HEK293 (cell line): ENCODE results near the gene ABHD12B.

Source experiments
- CTCF ChIA-PET: fragments of 350-600 bp; formaldehyde crosslinking; extraction: SDS; loops from one replicate; lab custom pipeline; 2021; ENCODE audit warnings: antibody characterized with exemption; lab: Yijun Ruan, JAX
- POLR2A ChIA-PET: fragments of 300-600 bp; formaldehyde crosslinking; extraction: SDS; loops from one replicate; lab custom pipeline; 2020; ENCODE audit warnings: antibody characterized with exemption, inconsistent platforms; lab: Yijun Ruan, JAX
- H3K27ac ChIP-seq: fragments of 200-500 bp; sonication (Bioruptor generic); 2 replicates; pipeline ENCODE4 v1.5.1; 2014; ENCODE audit warnings: low read depth, low read length, control low read depth, inconsistent platforms; ENCODE audit errors: extremely low read depth
- H3K36me3 ChIP-seq, 2 experiments: fragments of 200-500 bp in 1 of 2; sonication (Bioruptor generic) in 1 of 2; 1 replicate in 1 of 2; 2 replicates in 1 of 2; pipeline ENCODE4 v1.5.1; 2014 to 2017; ENCODE audit warnings: inconsistent platforms in 2 of 2, low read length in 2 of 2; ENCODE audit not compliant: control insufficient read depth in 2 of 2, insufficient read depth in 1 of 2
- H3K4me1 ChIP-seq: fragments of 200-500 bp; sonication (Bioruptor generic); 2 replicates; pipeline ENCODE4 v1.5.1; 2014; ENCODE audit warnings: mild to moderate bottlenecking, low read length, inconsistent platforms; ENCODE audit not compliant: control insufficient read depth, insufficient read depth
- H3K4me3 ChIP-seq: 2 replicates; pipeline ENCODE4 v1.5.1; 2011; ENCODE audit warnings: low read depth, mild to moderate bottlenecking, control low read depth, low read length, moderate library complexity
- H3K9me3 ChIP-seq: fragments of 200-500 bp; sonication (Bioruptor generic); 2 replicates; pipeline ENCODE4 v1.5.1; 2014; ENCODE audit warnings: low read depth, low read length, inconsistent platforms; ENCODE audit not compliant: control insufficient read depth, insufficient read depth
- ZBTB10 ChIP-seq: fragments of 450-650 bp; formaldehyde crosslinking; IDR thresholded peaks from 2 replicates; pipeline ENCODE4 v1.5.1; 2016; ENCODE audit warnings: missing biosample characterization, missing genetic modification characterization
- ZNF221 ChIP-seq: fragments of 450-650 bp; formaldehyde crosslinking; IDR thresholded peaks from 2 replicates; pipeline ENCODE4 v1.5.1; 2017; ENCODE audit warnings: missing biosample characterization, missing genetic modification characterization, borderline replicate concordance
- ZNF280D ChIP-seq: fragments of 450-650 bp; formaldehyde crosslinking; IDR thresholded peaks from 2 replicates; pipeline ENCODE4 v1.5.1; 2016; ENCODE audit warnings: missing biosample characterization, missing genetic modification characterization
- ZNF335 ChIP-seq: fragments of 450-650 bp; formaldehyde crosslinking; conservative IDR thresholded peaks from 2 replicates; pipeline ENCODE4 v1.5.1; 2016; ENCODE audit warnings: missing biosample characterization, missing genetic modification characterization
- ZNF544 ChIP-seq: fragments of 450-650 bp; formaldehyde crosslinking; IDR thresholded peaks from 2 replicates; pipeline ENCODE4 v1.5.0; 2017; ENCODE audit warnings: missing biosample characterization, missing genetic modification characterization
- ZNF571 ChIP-seq: fragments of 450-650 bp; formaldehyde crosslinking; IDR thresholded peaks from 2 replicates; pipeline ENCODE4 v1.5.0; 2017; ENCODE audit warnings: missing biosample characterization, missing genetic modification characterization
- ZNF677 ChIP-seq: fragments of 450-650 bp; IDR thresholded peaks from 2 replicates; pipeline ENCODE4 v1.5.0; 2018; ENCODE audit warnings: missing biosample characterization, mild to moderate bottlenecking, missing genetic modification characterization, moderate library complexity
- ZNF704 ChIP-seq: fragments of 450-650 bp; formaldehyde crosslinking; IDR thresholded peaks from 2 replicates; pipeline ENCODE4 v1.5.1; 2016; ENCODE audit warnings: missing biosample characterization, missing genetic modification characterization
- ZSCAN16 ChIP-seq: fragments of 450-650 bp; formaldehyde crosslinking; IDR thresholded peaks from 2 replicates; pipeline ENCODE4 v1.5.1; 2016; ENCODE audit warnings: missing biosample characterization, missing genetic modification characterization
- TF ChIP-seq, protein P1 (sequence below): fragments of 450-650 bp; IDR thresholded peaks from 2 replicates; pipeline ENCODE4 v1.5.1; 2018; ENCODE audit warnings: missing biosample characterization, mild to moderate bottlenecking, missing genetic modification characterization
- TF ChIP-seq, protein P2 (sequence below): fragments of 450-650 bp; formaldehyde crosslinking; IDR thresholded peaks from 2 replicates; pipeline ENCODE4 v1.5.1; 2016; ENCODE audit warnings: missing biosample characterization, missing genetic modification characterization
- TF ChIP-seq, protein P3 (sequence below): fragments of 450-650 bp; formaldehyde crosslinking; IDR thresholded peaks from 2 replicates; pipeline ENCODE4 v1.5.1; 2016; ENCODE audit warnings: missing biosample characterization, missing genetic modification characterization

The ABHD12B gene

GRCh38 chr14:50865391-50866076, 6.3 kb upstream of the ABHD12B start:
- ChIA-PET POLR2A (no interaction called here), CTCF (interaction anchor here (0.7 kb wide), 1 partner anchor 657 kb away, joined by 3 read pairs; no protein-coding TSS in a partner anchor)
- no peak for TF ChIP-seq ZNF221 (tag by site-specific recombination)
- TF ChIP-seq, protein P1, sequence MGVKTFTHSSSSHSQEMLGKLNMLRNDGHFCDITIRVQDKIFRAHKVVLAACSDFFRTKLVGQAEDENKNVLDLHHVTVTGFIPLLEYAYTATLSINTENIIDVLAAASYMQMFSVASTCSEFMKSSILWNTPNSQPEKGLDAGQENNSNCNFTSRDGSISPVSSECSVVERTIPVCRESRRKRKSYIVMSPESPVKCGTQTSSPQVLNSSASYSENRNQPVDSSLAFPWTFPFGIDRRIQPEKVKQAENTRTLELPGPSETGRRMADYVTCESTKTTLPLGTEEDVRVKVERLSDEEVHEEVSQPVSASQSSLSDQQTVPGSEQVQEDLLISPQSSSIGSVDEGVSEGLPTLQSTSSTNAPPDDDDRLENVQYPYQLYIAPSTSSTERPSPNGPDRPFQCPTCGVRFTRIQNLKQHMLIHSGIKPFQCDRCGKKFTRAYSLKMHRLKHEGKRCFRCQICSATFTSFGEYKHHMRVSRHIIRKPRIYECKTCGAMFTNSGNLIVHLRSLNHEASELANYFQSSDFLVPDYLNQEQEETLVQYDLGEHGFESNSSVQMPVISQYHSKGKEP (tag by site-specific recombination) = no peak
- TF ChIP-seq ZNF335 (tag by site-specific recombination) = no peak
- TF ChIP-seq, protein P2, sequence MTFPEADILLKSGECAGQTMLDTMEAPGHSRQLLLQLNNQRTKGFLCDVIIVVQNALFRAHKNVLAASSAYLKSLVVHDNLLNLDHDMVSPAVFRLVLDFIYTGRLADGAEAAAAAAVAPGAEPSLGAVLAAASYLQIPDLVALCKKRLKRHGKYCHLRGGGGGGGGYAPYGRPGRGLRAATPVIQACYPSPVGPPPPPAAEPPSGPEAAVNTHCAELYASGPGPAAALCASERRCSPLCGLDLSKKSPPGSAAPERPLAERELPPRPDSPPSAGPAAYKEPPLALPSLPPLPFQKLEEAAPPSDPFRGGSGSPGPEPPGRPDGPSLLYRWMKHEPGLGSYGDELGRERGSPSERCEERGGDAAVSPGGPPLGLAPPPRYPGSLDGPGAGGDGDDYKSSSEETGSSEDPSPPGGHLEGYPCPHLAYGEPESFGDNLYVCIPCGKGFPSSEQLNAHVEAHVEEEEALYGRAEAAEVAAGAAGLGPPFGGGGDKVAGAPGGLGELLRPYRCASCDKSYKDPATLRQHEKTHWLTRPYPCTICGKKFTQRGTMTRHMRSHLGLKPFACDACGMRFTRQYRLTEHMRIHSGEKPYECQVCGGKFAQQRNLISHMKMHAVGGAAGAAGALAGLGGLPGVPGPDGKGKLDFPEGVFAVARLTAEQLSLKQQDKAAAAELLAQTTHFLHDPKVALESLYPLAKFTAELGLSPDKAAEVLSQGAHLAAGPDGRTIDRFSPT = no peak
- TF ChIP-seq ZSCAN16 (tag by site-specific recombination) = no peak
- no peak for TF ChIP-seq ZNF704 (tag by site-specific recombination)
- TF ChIP-seq ZBTB10 (tag by site-specific recombination) = no peak
- TF ChIP-seq, protein P3, sequence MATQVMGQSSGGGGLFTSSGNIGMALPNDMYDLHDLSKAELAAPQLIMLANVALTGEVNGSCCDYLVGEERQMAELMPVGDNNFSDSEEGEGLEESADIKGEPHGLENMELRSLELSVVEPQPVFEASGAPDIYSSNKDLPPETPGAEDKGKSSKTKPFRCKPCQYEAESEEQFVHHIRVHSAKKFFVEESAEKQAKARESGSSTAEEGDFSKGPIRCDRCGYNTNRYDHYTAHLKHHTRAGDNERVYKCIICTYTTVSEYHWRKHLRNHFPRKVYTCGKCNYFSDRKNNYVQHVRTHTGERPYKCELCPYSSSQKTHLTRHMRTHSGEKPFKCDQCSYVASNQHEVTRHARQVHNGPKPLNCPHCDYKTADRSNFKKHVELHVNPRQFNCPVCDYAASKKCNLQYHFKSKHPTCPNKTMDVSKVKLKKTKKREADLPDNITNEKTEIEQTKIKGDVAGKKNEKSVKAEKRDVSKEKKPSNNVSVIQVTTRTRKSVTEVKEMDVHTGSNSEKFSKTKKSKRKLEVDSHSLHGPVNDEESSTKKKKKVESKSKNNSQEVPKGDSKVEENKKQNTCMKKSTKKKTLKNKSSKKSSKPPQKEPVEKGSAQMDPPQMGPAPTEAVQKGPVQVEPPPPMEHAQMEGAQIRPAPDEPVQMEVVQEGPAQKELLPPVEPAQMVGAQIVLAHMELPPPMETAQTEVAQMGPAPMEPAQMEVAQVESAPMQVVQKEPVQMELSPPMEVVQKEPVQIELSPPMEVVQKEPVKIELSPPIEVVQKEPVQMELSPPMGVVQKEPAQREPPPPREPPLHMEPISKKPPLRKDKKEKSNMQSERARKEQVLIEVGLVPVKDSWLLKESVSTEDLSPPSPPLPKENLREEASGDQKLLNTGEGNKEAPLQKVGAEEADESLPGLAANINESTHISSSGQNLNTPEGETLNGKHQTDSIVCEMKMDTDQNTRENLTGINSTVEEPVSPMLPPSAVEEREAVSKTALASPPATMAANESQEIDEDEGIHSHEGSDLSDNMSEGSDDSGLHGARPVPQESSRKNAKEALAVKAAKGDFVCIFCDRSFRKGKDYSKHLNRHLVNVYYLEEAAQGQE (tag by site-specific recombination) = no peak
- no peak for TF ChIP-seq ZNF280D (tag by site-specific recombination)
- TF ChIP-seq ZNF544 = no peak
- TF ChIP-seq ZNF571 = no peak
- TF ChIP-seq ZNF677 = no peak
- TF ChIP-seq, all 188 proteins: peak for 0
- no peaks in the 10 kb centered on the region for H3K9me3 ChIP-seq
- no peak overlapping the region for H3K4me3 ChIP-seq
- H3K36me3 ChIP-seq = no peaks in the 10 kb centered on the region
- H3K27ac ChIP-seq = no peak overlapping the region
- H3K4me1 ChIP-seq = no peaks in the 10 kb centered on the region
